Measurements from ENCODE around the gene YBEY.

Gene YBEY

DNA sequence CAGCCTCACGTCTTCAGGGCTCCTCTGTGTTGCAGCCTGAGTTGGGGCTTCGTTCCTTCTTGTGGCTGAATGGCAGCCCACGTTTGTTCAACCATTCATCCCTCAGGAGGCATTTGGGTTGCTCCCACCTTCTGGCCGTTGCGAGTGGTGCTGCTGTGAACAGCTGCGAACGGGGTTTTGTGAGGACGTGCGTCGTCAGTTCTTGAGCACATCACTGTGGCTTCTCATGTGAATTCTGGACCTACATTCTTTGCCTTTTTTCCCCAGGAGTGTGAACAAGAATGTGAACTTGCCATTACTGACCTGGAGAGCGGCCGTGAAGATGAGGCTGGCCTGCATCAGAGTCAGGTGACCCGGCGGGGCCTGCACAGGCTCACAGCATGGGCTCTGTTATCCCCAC, 59.7 kb downstream of the YBEY start:
- no peak for DNase-seq
- TF ChIP-seq GATA1 (IDR thresholded peaks at IDR 0.05; ENCODE audit: low read depth, low read length) (no peak), POLR2A (IDR thresholded peaks at IDR 0.05; ENCODE audit: low read length) (no peak)

DNA sequence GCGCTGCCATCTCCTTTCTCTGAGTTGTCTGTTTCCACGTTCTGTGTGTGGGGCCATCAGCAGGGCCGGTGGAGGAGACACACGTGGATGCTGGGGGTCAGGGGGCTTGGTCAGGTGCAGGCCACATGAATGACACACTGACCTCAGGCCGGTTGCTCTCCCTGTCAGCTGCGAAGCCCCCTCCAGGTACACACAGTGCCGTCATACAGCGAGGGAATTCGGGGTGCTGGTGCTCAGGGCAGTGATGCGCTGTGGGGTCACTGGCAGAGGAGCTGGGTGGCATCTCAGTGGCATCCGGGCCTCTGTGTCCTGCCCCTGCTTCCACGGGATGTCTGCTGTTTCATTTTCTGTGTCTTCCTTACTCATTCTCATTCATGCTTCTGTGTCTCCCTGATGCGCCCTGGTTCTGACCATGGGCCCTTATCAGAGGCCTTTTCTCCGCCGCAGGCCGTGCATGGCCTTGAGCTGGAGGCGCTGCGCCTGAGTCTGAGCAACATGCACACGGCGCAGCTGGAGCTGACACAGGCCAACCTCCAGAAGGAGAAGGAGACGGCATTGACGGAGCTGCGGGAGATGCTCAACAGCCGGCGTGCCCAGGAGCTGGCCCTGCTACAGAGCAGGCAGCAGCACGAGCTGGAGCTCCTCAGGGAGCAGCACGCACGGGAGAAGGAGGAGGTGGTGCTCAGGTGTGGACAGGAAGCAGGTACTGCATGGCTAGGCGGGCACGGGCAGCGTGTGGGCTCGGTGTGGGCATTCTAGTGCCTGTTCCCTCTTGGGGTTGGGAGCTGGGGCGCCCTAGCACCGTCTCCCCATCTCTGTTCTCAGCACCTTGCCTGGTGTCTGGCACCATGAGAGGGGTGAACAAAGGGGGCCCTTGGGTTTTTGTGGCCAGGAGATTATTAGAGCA, 60.4 kb downstream of the YBEY start:
- TF ChIP-seq GATA1 (IDR thresholded peaks at IDR 0.05; ENCODE audit: low read depth, low read length) = no peak
- no peak for TF ChIP-seq POLR2A (IDR thresholded peaks at IDR 0.05; ENCODE audit: low read length)
- no peak for DNase-seq

DNA sequence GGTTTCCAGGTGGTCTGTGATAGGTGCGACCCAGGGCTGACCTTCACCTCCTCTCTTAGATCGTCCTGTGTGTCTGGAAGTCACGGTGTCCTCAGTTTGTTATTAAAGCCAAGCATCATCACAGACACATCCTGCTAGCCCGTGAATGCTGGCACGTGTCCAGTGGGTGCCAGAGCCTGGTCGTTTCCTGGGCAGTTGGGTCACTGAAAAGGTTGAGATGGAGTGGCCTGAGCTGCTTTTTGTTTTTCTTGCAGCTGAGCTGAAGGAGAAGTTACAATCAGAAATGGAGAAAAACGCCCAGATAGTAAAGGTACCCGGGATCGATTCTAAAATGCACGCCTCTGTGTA, 61.0 kb downstream of the YBEY start:
- no peak for DNase-seq
- TF ChIP-seq POLR2A (IDR thresholded peaks at IDR 0.05; ENCODE audit: low read length) (no peak), GATA1 (IDR thresholded peaks at IDR 0.05; ENCODE audit: low read depth, low read length) (no peak)
